ENCODE results near the gene CACNA2D1.

The CACNA2D1 gene

GRCh38 chr7:82291931-82292330 lies 151.6 kb downstream of the CACNA2D1 start:
- no peak for TF ChIP-seq REST (IDR thresholded peaks at IDR 0.05; ENCODE audit: insufficient read depth in 1 of 2, low read depth in 2 of 2, low read length in 2 of 2)
- no peak for TF ChIP-seq POLR2AphosphoS5 (IDR thresholded peaks at IDR 0.05; ENCODE audit: low read depth, low read length)
- no peak for TF ChIP-seq SIN3A (IDR thresholded peaks at IDR 0.05; ENCODE audit: borderline replicate concordance, insufficient read depth, low read length)
- TF ChIP-seq TAF1 (IDR thresholded peaks at IDR 0.05; ENCODE audit: borderline replicate concordance, insufficient read depth, low read length): no peak
- no peak for TF ChIP-seq FOXP2 (optimal IDR thresholded peaks at IDR 0.05; ENCODE audit: borderline replicate concordance, extremely low read depth, extremely low read length, insufficient read depth)

DNA sequence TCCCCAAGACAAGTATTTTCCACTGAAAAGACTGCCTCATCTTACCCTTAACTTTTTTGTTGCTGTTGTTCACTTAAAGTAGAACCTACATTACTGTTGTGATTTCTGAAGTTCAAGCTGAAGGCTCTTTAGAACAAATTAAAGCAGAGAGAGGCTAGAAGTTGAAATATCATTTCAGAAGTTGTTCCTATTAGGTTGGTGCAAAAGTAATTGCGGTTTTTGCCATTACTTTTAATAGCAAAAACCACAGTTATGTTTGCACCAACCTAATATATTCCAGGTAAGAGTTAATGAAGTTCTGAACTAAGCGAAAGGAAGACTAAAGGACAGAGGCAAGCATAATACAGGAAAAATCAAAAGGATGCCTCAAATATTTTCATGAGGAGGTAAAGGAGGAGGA lies 153.7 kb downstream of the CACNA2D1 start:
- TF ChIP-seq REST (IDR thresholded peaks at IDR 0.05; ENCODE audit: insufficient read depth in 1 of 2, low read depth in 2 of 2, low read length in 2 of 2) (no peak), TAF1 (IDR thresholded peaks at IDR 0.05; ENCODE audit: borderline replicate concordance, insufficient read depth, low read length) (no peak), SIN3A (IDR thresholded peaks at IDR 0.05; ENCODE audit: borderline replicate concordance, insufficient read depth, low read length) (no peak), POLR2AphosphoS5 (IDR thresholded peaks at IDR 0.05; ENCODE audit: low read depth, low read length) (no peak), FOXP2 (optimal IDR thresholded peaks at IDR 0.05; ENCODE audit: borderline replicate concordance, extremely low read depth, extremely low read length, insufficient read depth) (no peak)

DNA sequence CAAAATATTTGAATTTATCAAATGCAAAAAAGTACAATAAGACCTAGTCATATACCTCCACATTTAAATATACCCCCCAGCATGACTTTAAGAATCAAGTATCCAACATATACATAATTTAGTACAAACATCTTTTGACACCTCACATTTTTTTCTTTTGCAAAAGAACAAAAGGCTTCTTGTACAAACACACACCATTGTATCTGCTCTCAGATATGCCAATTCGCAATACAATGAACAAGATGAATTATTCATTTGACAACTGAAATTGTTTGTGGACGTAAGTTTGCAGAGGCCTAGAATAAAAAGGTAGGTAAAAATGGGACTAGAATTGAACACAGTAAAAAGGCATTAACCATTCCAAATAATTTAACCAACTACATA lies 154.4 kb downstream of the CACNA2D1 start:
- TF ChIP-seq POLR2AphosphoS5 (IDR thresholded peaks at IDR 0.05; ENCODE audit: low read depth, low read length) (no peak), FOXP2 (optimal IDR thresholded peaks at IDR 0.05; ENCODE audit: borderline replicate concordance, extremely low read depth, extremely low read length, insufficient read depth) (no peak), REST (IDR thresholded peaks at IDR 0.05; ENCODE audit: insufficient read depth in 1 of 2, low read depth in 2 of 2, low read length in 2 of 2) (no peak), TAF1 (IDR thresholded peaks at IDR 0.05; ENCODE audit: borderline replicate concordance, insufficient read depth, low read length) (no peak), SIN3A (IDR thresholded peaks at IDR 0.05; ENCODE audit: borderline replicate concordance, insufficient read depth, low read length) (no peak)

DNA sequence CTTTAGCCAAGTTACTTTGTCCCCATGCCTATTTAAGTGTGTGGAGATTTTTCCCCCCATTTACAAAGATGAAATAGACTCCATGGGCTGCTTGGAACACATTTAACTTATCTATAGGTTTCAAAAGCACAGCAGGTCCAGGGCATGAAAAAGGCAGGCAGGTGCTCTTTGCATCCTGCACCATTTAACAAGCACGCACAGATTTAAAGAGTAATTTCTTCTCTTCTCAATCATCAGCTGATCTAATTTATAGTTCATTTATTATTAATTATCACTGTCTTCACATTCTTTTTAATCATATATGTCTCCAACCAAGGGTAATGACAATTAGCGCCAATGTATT lies 156.8 kb downstream of the CACNA2D1 start:
- TF ChIP-seq TAF1 (IDR thresholded peaks at IDR 0.05; ENCODE audit: borderline replicate concordance, insufficient read depth, low read length): no peak
- no peak for TF ChIP-seq REST (IDR thresholded peaks at IDR 0.05; ENCODE audit: insufficient read depth in 1 of 2, low read depth in 2 of 2, low read length in 2 of 2)
- TF ChIP-seq POLR2AphosphoS5 (IDR thresholded peaks at IDR 0.05; ENCODE audit: low read depth, low read length): no peak
- TF ChIP-seq FOXP2 (optimal IDR thresholded peaks at IDR 0.05; ENCODE audit: borderline replicate concordance, extremely low read depth, extremely low read length, insufficient read depth): no peak
- no peak for TF ChIP-seq SIN3A (IDR thresholded peaks at IDR 0.05; ENCODE audit: borderline replicate concordance, insufficient read depth, low read length)
